RKO (cell line): ENCODE data around the gene APLP1.
A peak's percentile ranks its signal among the peaks of the same experiment; 100 is the strongest.
"Not testable (repeated sequence)": the region's sequence is repeated elsewhere in the genome, so short reads cannot be mapped to it uniquely, and the experiment has no call there.

ENCODE experiments used
- DNase-seq: peaks from one replicate; pipeline ENCODE4 v3.0.0-alpha.2; 2016; ENCODE audit warnings: low spot score

APLP1 gene

DNA sequence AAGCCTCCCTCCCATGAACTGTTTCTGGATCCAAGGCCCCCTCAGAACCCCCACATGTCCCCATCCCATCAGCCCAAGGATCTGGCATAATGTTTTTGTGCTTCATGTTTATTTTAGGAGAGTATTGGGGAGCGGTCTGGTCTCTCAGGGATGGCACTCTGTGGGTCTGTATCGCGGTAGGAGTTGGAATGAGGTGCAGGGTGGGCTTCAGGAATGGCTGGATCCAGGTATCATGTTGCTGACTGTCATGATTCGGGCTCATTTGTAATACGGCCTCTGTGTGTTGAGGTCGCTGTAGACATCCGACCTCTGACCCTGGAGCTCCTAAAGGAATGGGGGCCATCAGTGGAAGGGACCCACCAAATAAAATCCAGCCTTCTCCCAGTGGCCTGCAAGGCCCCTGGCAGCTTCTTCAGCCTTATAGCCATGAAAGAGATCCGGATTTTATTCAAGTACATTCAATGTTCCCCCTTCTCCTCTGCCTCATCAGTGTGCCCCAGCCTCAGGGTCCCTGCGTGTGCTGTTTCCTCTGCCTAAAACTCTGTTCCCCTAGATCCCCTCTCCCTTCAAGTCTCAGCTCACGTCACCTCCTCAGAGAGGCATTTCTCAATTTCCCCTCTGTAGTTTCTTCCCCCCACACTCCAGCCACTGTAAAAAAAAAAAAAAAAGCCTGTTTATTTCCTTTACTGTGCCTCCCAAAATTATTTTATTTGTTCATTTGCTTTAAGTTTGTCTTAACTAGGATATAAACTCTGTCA, 36.1 kb downstream of the APLP1 start:
- DNase-seq, result no peak

GRCh38 chr19:35905178-35905727, 36.9 kb downstream of the APLP1 start:
- no peak for DNase-seq

DNA sequence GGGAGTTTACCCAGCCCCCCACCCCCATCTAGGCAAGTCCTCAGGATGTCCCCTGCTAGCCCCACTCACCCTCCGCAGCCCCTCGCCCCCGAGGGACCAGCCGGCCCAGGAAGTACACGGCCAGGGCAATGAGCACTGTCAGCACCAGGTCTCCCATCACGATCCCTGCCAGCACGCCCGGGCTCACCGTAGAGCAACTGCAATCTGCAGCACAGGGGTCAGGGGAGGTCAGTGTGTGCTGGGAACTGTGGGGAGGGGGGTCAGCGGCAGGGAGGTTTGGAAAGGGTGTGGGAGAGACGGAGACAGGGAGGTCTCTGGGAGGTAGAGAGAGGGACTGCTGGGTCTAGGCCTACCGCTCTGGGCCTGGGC, 39.0 kb downstream of the APLP1 start:
- DNase-seq, result no peak

- no peak for DNase-seq
These were observed 39.7 kb downstream of the APLP1 start, which contains the start of gene TYROBP for GRCh38 chr19:35908010-35908441. Gene TYROBP (minus strand): TSS chr19:35908295. CDS start chr19:35908228, 67 bp downstream.

- no peak for DNase-seq
These were observed 40.8 kb downstream of the APLP1 start for GRCh38 chr19:35908973-35909683.

DNA sequence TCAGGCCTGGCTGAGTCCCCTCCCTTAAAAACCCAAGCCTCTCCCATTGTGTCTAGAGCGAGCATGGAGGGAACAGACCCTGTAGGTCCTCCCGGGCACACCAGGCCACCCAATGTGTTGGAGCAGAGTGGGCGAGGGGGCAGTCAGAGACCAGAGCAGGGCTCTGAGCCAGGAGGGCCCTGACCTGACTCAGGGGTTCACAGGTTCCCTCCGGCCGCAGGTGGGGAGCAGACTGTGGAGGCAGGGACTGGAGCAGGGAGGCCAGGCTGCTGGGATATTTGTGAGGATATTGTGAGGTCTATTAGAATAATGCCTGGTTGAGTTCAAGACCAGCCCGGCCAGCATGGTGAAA, 41.3 kb downstream of the APLP1 start:
- no peak for DNase-seq

GRCh38 chr19:35910355-35910754, 42.0 kb downstream of the APLP1 start:
- not testable (repeated sequence) for DNase-seq

GRCh38 chr19:35911173-35911572, 42.8 kb downstream of the APLP1 start:
- DNase-seq, result no peak

DNA sequence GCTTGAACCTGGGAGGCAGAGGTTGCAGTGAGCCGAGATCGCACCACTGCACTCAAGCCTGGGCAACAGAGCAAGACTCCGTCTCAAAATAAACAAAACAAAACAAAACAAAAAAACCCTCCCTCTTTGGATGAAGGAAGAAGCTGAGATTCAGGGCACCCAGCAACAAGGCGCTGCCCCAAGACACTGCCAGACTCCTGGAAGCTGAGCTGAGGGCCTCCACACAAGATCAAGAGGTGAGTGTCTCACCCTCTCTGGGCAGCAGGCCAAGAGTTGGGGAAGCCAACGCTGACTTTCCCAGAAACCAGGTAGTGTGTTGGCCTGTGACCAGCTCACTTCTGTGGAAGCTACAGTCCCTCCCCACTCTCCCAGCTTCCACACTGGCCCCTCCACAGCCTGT, 43.4 kb downstream of the APLP1 start:
- DNase-seq, result no peak

- peak; percentile 34 for DNase-seq
These were observed 45.2 kb downstream of the APLP1 start for GRCh38 chr19:35913589-35913988.

GRCh38 chr19:35915443-35915842, 47.1 kb downstream of the APLP1 start:
- no peak for DNase-seq

DNA sequence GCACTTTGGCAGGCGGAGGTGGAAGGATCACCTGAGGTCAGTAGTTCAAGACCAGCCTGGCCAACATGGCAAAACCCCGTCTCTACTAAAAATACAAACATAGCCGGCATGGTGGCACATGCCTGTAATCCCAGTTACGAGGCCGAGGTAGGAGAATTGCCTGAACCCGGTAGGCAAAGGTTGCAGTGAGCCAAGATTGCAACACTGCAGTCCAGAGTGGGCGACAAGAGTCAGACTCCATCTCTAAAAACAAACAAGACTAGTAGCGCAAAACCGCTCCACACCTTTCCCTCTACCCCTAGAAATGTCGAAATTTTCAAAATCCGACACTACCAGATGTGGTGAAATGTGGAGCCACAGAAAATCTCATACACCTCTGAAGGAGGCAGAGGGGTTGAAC, 50.9 kb downstream of the APLP1 start:
- DNase-seq, result no peak

DNA sequence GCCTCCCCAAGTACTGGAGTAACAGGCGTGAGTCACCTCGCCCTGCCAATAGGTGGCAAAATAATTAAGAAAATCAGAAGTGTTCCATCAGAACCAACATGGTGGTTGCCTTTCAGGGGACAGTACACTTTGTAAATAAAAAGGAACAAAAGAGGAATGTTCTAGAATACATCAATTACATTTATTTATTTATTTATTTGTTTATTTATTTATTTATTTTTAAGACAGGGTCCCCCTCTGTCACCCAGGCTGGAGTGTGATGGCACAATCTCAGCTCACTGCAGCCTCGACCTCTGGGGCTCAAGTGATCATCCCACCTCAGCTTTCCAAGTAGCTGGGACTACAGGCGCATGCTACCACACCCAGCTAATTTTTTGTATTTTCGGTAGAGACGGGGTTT, 52.6 kb downstream of the APLP1 start:
- no peak for DNase-seq

- DNase-seq, result no peak
These were observed 57.1 kb downstream of the APLP1 start for GRCh38 chr19:35925501-35925900.

DNA sequence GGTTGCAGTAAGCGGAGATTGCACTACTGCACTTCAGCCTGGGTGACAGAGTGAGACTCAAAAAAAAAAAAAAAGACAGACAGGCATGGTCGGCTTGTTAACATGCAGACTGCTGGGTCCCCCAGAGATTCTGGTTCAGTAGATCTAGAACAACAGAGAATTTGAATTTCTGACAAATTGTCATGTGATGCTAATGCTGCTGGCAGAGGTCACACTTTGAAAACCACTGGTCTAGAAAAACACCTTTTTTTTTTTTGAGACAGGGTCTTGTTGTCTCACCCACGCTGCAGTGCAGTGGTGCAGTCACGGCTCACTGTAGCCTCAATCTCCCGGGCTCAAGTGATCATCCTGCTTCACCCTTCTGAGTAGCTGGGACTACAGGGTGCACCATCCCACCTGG, 60.1 kb downstream of the APLP1 start:
- DNase-seq, result no peak
